CD1c-positive myeloid dendritic cell (primary cell): Measurements from ENCODE around the gene DST.
"Not testable (repeated sequence)": the region's sequence is repeated elsewhere in the genome, so short reads cannot be mapped to it uniquely, and the experiment has no call there.

Source experiments
- DNase-seq: peaks from one replicate; pipeline ENCODE4 v3.0.0-alpha.2; 2016; ENCODE audit errors: extremely low spot score

DST gene

GRCh38 chr6:56572788-56573471 lies 69.8 kb downstream of the DST start:
- DNase-seq: no peak

DNA sequence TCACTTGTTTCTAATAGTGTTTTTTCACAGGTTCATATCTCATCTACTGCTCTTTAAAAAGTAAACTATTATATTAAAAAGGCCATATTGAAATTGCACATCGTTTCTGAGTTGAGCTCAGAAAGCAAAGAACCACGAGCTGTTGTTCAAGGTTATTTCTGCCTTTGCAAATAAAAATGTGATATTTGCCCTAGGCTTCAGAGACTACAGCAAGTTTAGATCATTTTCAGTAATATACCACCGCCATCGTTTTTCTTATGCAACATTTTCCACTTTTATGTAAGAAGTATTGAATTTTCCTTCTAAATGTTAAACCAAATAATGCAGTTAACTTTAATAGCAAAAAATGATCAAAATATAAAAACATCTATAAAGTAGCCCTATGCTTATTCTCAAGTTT lies 71.1 kb downstream of the DST start:
- DNase-seq: no peak

- peak; percentile 32 for DNase-seq
Observed at GRCh38 chr6:56570413-56571359, 72.0 kb downstream of the DST start.

DNA sequence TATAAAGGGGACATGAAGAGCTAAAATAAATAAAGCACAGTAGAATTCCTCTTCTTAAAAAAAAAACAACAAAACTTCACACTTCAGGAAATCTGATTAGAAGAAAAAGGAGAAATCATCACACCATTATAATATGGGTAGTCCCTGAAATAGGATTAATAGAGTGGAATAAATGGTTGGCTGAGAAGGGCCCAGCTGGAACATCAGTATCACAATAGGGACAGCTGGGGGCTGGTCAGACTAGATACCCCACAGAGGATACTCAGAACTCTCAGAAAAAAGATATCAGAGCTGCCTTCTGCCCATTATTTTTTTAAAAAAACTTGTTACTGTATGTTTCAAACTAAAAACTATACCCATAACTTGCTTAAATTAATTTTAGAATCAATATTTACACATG lies 75.2 kb downstream of the DST start:
- no peak for DNase-seq

DNA sequence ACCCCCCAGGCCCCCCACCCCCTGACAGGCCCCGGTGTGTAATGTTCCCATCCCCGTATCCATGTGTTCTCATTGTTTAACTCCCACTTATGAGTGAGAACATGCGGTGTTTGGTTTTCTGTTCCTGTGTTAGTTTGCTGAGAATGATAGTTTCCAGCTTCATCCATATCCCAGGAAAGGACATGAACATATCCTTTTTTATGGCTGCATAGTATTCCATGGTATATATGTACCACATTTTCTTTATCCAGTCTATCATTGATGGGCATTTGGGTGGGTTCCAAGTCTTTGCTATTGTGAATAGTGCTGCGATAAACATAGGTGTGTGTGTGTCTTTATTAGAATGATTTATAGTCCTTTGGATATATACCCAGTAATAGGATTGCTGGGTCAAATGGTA lies 80.0 kb downstream of the DST start:
- DNase-seq: not testable (repeated sequence)

GRCh38 chr6:56556751-56557540 lies 85.7 kb downstream of the DST start:
- no peak for DNase-seq

- DNase-seq: no peak
Observed at GRCh38 chr6:56555438-56555872, 87.2 kb downstream of the DST start.

DNA sequence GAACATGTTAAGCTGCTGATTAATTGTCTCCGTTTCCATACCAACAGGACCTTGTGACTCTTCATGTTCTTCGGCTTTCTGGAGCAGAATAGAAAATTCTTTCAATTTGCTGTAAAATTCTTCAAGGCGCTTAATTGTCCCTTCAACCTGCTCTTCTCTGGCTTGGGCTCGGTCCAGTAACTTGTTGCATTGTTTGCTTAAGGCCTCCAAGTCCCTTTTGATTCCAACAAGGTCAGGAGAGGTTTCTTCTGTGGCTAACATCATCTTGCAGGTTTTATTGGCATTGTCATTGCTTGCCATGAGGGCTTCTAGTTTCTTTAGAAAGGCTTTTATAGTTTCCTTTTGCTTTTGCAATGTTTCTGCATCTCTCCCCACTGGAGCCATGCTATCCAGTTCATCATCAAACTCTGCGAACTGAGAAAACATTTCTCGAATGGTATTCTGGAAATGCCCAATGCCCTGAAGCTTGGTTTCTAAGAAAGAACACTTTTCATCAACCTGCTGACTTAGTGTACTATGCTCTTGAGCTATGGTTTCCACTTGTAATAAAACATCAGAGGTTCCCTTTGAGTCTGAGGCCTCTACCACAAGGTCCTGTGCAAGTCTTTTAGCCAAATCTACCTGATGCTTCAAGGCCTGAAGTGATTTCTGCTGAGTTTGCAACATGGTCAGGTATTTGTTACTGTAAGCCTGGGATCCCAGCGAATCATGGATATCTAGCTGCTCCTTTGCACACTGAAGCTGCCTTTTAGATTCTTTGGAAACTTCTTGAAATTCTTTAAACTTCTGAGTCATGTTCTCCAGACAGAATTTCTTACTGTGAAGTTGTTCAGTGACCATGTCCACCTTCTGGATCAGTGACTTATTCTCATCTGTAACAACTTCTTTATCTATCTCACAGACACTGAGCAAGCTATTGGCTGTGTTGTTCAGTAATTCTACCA lies 90.2 kb downstream of the DST start:
- DNase-seq: no peak

- no peak for DNase-seq
Observed at GRCh38 chr6:56551409-56552120, 91.1 kb downstream of the DST start.

GRCh38 chr6:56550301-56550700 lies 92.4 kb downstream of the DST start:
- no peak for DNase-seq

- DNase-seq: no peak
Observed at GRCh38 chr6:56549014-56549413, 93.7 kb downstream of the DST start.

DNA sequence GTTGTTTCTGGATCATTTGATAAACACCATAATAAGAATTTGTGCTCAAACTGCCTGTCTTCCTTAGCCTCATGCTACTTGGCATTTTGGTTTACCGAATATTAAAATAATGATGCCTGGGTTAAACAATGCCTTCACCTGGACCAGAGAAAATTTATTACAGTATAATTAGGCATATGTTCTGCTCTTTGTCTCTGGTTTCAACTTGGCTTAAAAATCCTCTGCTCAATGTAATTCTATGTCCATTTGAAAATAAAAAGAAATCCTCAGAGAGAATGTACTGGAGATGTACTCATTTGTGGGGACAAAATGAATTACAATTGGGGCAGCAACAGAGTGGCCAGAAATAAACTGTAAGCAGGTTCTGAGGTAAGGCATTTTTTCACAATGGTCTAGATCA lies 95.0 kb downstream of the DST start:
- no peak for DNase-seq

DNA sequence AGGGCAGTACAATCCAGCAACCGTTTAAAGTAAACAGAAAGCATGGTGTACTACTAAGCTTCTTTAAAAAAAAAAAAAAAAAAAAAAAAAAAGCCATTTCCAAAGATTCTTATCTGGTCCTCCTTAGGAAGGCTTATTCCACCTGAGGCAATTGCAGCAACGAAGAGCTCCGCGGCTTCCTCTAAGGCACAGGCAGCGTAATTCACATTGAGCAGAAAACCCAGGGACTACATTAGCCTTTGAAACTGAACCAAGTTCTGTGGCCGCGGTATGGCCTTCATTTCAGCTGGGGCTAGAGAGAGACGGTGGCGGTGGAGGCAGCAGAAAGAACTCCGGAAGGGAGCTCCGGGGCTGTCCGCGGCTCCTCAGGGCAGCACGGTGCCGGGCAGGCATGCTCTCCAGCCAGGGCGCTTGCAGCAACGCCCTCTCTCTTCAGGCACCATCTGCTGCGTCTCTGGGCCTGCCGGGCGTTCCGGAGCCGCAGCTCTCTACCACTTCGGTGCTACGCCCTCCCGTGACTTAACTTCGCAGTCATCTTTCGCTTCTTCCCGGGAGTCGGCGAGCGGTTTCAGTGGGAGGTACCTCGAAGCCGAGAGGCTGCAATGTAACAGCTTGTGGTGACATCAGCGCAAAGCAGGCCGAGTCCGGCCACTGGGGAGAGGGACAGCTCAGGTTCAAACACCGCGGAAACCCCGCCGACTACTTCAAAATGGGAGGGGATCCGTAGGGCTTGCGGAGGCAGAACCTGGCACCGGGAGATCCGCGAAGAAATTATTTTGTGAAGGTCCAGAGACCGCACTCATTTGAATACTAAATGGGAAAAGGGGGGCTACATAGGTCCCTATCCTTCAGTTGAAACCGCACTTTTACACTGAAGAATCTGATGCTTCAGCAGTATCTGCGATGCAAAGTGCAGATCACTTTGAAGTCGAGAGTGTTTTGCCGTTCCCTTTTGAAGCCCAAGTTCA lies 100.0 kb downstream of the DST start:
- DNase-seq: peak; percentile 91

- peak; percentile 14 for DNase-seq
Observed at GRCh38 chr6:56541741-56542360, 100.8 kb downstream of the DST start.

DNA sequence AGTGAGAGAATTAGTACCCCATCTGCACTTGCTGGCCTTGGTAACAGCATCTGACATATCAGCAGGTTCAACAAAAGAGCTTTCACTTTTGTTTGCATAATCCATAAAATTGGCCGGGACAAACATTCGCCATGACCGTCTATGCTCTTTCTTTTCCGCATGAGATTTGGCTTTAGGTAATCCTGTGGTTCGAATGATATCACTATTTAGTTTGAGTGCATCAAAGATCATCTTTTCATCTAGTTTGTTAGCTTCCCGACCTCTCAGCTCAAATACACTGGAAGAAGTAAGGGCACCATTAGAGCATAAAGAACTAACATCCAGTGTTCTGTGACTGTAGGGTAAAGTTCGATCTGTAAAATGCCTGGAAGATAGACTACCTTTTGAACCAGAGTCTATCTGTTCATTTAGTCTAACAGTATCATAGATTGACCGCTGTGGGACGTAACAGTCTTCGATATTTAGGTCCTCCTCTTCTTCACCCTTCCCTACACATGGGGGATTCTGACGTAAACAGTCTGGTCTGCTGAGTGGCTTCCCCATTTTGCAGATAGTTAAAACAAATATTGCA lies 101.6 kb downstream of the DST start:
- peak; percentile 43 for DNase-seq

GRCh38 chr6:56540232-56541029 lies 102.3 kb downstream of the DST start:
- DNase-seq: peak; percentile 51

- no peak for DNase-seq
Observed at GRCh38 chr6:56539527-56540105, 103.1 kb downstream of the DST start.
